ENCODE measurements around the gene HEXA.

Gene HEXA

DNA sequence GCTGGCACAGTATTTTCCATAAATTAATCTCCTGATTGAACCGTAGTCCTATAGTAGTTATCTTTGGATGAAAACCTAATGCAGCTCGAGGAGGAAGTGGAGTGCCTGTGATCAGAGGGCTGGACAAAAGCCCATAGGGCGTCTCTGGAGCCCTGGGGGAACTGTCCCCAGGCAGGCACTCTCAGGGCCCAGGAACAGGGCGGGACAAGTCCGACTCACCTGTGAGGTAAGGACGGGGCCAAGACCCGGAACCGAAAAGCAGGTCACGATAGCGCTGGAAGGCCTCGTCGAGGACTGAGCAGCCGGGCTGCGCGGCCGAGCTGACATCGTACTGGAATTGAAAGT, 341 bp downstream of the HEXA start:
- DNase-seq (ENCODE audit: low read depth) = no peak

DNA sequence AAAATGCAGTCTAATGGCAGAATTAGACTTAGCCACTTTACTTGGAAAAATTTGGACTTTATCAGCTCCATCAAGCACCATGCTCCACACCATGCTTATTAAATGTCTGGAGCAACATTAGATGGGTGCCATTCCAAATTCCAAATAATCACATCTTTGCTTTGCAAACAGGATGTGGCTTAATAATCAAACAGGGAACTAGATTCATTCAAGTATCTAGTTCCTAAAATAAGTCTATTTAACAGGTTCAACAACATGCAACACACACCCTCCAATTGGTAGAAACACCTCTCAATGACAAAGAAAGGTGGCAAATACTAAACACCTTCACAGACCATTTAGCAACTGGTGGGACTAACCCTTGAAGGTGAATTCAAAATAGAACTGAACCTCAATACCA, 3.5 kb downstream of the HEXA start:
- DNase-seq (ENCODE audit: low read depth) = no peak

DNA sequence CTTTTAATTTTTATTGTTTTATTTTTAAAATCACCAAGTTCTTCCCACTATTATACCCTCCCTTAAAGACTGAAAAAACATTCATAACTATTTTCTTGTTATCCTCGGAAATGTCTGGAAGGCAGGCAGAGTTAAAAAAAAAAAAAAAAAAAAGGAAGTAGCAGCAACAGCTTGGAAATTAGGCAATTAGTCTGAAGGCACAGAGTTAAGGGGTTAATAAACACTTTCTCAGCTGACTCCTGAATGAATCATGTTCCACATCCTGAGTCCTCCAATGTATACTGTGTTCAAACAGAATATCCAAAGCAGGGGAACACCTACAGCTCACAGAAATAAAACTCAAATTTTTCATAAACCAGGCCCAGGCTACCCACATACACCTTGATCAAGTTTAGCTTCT, 5.8 kb downstream of the HEXA start:
- no peak for DNase-seq (ENCODE audit: low read depth)

DNA sequence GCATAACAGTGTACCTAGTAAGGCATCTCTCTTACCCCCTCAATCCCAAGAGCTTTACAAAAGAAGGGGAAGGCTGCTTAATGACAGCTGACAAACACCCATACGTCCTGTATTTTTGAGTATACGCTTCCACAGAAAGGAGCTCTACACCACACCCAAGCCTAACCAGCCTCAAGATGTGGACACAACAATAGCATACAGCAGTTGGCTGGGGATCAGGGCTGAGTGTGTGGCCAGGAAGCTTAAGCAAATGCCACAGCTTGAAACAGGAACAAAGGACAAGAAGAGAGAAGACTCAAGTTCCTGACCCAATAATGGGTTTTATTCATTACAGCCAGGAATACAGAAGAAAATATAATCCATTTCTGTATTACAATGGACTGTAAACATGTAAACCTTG, 6.9 kb downstream of the HEXA start:
- DNase-seq (ENCODE audit: low read depth) = no peak

DNA sequence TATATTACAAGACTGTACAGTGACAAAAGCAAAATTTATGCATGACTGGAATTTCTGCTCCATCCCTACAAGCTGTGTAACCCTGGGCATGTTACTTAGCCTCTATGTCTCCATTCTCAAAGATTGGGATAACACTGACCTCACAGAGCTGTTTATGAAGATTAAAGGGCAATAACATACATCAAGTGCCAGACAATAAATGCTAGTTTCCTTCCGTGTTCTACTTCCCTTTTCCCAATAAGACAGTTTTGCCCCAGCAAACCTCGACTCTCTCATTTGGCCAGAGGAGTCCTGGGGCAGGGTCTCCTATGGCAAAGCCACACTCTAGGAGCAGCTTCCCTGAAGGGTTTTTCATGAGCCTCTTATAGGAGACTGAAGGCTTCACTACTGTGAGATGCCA, 7.5 kb downstream of the HEXA start:
- no peak for DNase-seq (ENCODE audit: low read depth)

DNA sequence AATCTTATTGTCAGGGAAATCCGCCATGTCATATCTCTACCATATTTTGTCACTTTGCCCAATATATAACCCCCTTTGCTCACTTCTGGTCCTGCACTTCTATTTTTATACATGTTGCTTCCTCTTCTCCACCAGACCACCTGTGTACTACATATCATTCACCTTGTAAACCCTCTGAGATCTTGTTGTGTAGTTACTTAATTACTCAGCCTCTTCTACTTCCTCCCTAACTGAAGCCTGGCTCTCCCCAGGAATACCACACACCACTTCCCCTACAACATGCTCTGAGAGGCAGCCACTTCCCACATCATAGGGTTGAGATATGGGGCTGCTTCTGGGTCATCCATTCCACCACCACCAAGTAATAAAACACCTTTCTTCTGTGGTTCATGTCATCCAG, 10.0 kb downstream of the HEXA start:
- no peak for DNase-seq (ENCODE audit: low read depth)

DNA sequence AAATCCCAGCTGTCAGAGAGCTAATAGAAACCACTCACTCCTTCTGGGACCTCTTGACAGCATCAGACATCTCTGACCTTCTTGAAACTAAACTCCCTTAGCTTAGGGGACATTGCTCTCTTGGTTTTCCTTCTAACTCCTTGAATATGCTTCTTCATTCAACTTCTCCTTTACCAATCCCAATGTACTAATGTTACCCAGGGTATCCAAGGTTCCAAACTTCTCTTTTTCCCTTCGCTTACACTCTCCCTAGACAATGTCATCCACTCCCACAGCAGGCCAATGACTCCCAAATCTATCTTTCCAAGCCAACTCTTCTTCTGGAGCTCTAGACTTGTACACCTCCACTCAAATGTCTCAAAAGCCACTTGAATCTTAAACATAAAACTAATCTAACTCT, 14.6 kb downstream of the HEXA start:
- no peak for DNase-seq (ENCODE audit: low read depth)

DNA sequence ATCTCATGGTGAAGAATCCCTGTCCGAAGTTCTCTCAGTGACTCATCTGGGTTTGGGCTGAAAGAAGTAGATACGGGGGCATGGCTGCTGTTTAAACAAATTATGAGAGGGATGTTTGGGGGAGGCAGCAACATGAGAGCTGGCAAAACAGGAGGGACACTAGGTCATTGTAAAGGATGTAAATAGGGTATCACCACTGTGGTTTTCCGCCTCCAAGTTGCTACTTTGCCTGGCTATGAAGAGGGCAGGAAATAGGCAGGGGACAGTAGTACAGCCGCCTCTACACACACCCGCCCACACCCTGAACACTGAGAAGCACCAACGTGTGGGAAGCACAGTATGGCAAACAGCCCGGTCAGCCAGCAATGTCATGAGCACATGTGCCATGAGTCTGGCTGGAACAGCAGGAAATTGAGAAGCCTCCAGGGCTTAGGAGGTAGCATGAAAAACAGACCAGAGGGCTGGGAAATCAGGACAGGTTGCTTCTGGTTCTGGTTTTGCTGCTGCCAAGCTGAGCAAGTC, 17.1 kb downstream of the HEXA start:
- peak; percentile 91 for DNase-seq (ENCODE audit: low read depth)

DNA sequence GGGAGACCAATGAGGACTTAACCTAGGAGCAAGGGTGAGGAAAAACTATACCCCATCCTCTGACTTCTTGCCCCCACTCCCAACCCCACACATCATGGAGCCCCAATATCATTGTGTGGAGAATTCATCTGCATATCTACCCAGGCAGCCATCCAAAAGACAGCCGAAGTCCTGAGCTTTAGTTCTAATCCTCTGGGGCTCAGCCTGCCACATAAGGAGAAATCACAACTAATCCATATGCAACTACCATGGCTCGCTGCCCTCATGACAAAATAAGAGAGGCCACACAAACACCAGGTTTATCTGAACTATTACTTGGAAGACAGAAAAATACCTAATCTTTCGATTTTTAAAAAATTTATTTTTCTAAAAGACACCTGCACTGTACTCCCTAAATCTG, 17.7 kb downstream of the HEXA start:
- DNase-seq (ENCODE audit: low read depth) = no peak

DNA sequence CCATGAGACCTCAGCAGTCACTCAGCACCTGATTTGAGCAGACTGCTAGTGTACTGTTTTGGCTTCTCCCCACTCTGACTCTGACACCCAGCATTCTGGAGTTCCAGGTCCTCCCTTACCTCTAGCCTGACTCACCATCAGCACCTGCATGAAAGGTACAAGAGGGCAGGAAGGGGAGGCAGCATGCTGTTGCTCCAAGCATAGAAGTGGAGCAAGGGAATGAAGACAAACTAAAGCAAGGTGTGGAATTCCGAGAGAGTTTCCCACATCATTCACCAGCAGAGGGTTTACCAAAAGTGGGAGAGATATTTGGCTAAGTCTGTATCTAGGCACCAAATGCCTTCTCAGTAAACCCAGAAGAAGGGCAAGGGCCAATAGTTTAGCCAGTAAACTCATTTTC, 21.3 kb downstream of the HEXA start:
- DNase-seq (ENCODE audit: low read depth) = no peak

DNA sequence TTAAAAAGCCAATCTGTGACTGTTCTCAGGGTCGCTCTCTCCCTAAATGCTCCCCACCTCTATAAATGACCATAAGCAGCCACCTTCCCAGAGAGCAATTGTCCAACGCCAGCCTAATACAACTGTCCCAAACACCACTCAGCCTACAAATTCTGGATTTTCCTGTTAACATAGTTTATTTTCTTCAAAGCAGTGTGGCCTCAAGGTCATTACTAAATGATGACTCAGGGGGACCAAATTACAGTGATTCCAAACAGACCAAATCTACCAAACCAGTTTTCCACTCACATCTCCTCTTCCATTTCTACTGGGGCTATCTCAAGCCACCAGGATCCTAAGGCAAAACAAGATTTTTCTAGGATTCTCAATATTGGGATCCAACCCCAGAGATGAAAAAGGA, 22.5 kb downstream of the HEXA start:
- DNase-seq (ENCODE audit: low read depth) = peak; percentile 62

DNA sequence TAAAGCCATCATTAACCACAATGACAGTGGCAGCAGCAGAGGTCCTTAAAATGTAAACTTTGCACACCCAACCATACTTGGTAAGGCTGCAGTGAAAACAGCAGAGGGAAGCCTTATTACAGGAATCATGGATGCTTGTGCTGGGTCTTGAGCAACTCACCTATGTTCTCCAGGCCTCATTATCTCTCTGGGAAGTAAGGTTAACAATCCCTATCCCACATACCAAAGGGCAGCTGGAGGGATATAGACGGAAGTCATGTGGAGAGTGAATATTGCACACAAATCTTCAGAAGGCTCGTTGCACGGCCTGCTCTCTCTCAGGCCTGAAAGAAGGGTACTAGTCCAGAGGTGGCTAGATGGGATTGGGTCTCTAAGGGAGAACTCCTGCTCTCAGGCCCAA, 30.0 kb downstream of the HEXA start:
- no peak for DNase-seq (ENCODE audit: low read depth)

DNA sequence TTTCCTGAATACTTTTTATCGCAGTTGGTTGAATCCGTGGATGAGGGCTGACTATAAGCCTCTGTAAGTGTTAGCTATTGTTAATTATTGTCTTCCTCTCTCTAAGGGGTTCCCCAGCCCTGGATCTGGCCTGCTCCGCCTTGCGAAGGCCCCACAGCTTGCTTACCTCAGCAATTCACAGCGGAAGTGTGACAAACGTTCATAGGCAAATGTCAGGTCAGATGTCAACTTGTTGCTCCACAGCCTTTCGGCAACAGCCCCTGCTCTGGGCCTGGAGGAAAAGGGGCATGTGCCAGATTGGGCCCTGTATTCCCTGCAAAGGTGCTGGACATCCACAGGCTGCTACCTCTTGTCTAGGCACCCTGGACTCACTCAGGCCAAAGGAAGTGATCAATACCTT, 30.5 kb downstream of the HEXA start:
- DNase-seq (ENCODE audit: low read depth) = no peak

DNA sequence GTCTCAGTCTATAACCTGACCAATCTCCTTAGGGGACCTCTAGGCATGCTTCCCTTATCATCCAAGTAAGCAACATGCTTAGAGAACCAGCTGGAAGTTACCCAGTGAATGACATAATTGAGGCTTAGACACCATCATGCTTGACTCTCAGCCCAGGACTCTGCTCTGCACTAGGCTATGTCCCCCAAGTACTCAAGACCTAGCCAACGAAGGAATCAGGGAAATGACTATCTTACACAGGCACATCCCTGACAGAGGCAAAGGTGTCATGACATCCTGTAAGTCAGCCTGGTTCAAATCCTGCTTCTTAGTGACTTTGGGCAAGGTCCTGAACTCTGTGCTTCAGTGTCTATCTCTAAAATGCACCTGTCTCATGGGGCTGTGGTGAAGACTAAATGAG, 31.2 kb downstream of the HEXA start:
- DNase-seq (ENCODE audit: low read depth) = no peak

DNA sequence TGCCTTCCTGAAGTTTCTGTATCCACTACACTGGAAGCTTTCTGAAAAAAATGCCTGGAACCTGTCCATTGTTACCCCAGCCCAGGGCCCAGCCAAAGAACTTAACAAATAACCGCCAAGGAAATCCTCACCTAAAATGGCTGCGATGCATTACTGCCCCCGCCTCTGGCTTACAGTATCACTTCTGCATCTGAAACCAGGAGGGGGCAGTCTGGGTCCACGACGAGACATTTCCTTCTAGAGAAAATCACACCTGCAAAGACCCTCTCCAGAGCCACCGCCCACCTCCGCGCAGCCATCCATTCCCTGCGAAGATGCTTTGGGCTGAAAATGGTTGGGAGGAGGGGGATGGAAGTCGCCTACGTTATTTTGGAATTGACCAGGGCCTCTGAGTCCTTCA, 33.4 kb downstream of the HEXA start:
- peak; percentile 25 for DNase-seq (ENCODE audit: low read depth)

DNA sequence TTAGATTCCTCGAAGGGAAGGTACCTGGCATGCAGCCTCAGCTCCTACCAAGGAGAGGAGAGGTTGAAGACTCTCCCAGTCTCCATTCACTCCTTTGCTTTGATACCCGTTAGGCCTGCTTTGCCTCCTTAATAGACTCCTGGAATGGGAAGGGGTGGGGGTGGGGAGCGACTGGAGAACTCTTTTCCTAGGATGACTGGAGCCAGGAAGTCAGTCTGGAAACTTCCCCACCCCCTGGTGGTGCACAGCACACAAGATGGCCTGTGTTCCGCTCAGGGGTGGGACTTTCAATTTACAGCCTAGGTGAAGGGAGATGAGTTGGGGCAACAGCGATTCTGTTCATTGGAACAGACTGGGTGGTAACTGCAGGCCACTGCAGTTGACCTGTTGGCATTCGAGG, 34.5 kb downstream of the HEXA start:
- DNase-seq (ENCODE audit: low read depth) = peak; percentile 21

DNA sequence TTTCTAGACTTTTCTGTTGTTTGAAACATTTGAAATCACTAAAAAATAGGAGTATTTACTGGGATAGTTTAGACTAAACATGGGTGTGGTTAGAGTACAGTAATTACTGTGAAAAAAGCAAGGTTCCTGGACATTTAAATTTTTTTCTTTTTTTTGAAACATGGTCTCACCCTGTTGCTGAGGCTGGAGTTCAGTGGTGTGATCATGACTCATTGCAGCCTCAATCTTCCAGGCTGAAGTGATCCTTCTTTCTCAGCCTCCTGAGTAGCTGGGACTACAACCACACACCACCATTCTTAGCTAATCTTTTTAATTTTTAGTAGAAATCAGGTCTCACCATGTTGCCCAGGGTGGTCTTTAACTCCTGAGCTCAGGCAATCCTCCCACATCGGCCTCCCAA, 35.4 kb downstream of the HEXA start:
- DNase-seq (ENCODE audit: low read depth) = peak; percentile 34

DNA sequence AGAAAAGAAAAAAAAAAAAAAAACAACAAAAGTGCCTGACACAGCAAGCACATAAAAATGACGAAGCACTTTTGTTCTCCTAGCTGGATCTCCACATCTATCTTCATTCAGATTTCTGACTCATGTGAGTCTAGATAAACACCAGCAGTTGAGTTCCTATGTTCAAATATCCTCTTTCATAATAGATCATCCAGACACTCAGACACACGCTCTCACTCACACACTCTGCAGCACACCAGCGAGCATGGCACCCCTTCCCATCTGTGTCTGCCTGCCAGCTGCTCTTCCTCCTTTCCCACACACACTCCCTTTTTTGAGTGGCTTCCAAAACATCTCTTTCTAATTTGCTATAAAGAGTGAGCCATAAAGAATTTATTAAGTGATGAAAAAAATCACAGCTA, 36.0 kb downstream of the HEXA start:
- peak; percentile 96 for DNase-seq (ENCODE audit: low read depth)

DNA sequence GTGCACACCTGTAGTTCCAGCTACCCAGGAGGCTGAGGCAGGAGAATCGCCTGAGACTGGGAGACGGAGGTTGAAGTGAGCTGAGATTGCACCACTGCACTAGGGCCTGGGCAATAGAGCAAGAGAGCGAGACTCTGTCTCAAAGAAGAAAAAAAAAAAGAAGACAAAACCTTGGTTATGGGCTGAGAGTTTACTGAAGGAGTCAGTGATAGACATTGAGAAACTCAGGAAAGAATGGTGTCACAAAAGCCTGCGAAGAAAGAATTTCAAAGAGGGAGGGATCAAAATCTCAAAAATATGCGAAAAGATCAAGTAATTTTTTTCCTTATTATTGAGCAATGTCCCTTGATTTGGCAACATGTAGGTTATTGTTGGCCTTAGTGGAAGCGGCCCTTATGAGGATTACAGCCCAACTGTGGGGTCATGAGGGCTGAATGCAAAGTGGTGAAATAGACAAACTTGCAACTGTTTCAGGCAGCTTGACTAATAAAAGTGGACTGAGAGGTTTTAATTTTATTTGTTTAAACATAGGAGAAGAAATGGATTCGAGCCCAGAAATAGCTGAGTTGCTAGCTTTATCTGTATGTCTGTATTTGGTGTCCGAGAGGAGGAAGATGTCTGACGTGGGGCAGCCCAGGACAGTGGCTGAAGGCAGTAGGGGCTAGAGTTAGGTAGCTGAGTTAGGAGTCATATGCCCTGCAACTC, 37.0 kb downstream of the HEXA start:
- peak; percentile 94 for DNase-seq (ENCODE audit: low read depth)

DNA sequence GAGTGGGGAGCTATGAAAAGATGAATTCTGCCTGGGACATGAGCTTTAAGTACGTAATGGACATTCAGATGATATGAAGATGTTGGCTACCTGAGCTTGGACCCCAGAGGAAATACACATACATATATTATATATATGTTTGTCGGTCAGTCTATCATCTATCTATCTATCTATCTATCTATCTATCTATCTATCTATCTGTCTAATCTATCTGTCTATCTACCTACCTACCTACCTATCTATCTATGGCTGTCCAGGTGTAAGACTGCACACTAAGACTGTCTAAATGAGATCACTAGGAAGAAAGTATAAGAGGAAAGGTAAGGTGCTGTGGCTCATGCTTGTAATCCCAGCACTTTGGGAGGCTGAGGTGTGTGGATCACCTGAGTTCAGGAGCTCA, 37.7 kb downstream of the HEXA start:
- no peak for DNase-seq (ENCODE audit: low read depth)

DNA sequence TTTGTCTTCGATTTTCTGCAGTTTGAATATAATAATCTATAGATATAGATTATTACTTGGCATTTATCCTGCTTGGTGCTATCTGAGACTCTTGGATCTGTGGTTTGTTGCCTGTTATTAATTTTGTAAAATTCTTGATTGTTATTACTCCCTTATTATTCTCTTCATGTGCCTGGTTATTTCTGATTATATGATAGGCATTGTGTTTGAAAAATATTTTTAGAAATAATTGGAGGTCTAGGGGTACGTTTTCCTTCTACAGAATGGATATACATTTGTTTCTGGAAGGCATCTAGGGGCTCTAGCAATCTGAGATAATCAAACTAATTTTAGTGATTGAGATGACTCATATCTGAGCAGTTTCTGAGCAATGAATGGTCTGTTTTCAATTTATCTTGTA, 41.0 kb downstream of the HEXA start:
- no peak for DNase-seq (ENCODE audit: low read depth)

DNA sequence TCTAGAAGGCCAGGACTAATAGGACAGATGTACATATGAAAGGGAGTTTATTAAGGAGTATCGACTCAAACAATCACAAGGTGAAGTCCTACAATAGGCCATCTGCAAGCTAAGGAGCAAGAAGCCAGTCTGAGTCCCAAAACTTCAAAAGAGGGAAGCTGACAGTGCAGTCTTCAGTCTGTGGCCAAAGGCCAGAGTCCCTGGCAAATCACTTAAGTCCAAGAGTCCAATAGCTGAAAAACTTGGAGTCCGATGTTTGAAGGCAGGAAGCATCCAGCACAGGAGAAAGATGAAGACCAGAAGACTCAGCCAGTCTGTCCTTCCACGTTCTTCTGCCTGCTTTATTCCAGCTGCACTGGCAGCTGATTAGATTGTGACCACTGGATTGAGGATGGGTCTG, 44.8 kb downstream of the HEXA start:
- DNase-seq (ENCODE audit: low read depth) = no peak

DNA sequence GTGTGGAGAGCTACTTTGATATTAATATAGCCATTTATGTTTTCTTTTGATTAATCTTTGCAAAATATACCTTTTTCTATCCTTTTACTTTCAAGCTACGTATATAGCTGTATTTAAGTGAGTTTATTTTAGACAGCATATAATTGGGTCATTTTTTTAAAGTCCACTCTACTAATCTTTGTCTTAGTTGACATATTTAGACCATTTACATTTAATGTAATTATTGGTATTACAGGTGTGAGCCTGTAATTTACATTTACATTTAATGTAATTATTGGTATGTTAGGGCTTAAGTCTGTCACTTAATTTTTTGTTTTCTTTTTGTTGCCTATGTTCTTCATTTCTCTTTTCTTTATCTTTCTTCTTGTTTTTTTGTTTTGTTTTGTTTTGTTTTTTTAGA, 52.1 kb downstream of the HEXA start:
- no peak for DNase-seq (ENCODE audit: low read depth)

DNA sequence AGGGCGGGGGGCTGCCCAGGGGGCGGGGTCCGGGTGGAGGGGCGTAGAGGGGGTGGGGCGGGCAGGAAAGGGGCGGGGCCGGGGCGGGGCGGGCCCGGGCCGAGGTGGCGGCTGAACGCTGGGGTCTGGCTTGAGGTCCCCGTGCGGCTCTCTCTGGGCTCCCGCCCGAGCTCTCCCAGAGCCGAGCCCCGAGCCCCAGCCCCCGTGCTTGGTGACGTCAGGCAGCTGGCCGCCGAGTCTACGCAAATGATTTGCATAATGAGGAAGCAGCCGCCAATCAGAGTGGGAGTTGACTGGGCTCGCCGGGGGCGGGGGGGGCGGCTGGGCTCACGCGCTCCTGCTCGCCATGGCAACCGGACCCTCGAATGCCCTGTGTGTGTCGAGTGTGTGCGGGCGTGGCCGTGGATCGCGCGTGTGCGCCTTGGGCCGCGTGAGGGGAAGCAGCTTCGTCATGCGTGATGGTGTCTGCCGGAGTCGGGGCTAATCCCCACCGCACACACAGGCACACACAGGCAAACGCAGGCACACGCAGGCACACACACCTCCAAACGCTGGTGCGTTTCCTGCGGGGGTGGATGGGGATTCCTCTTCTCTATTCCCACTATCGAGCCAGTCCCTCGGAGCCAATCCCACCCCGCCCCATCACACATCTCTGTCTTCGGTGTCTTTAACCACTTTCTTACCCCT, 55.7 kb downstream of the HEXA start, which contains the start of gene CELF6:
Gene CELF6 (minus strand): TSS at position 173 of the 687 bp plus-strand sequence. CDS start 283 bp downstream, outside the sequence.
- peak; percentile 82 for DNase-seq (ENCODE audit: low read depth)

All from EH (cell line).